ENCODE results near the gene SLC13A4. TPM values are rescaled to one million over a fixed set of nuclear protein-coding genes. Genes with fewer than 3 reads are reported as not detected.

SLC13A4 gene
- total RNA-seq, 6 donors from 2014 or later, result 0.20 to 0.30 TPM; not detected in 4

- Histone ChIP-seq H3K36me3 (no peaks in the 10 kb centered on the region), H3K4me1 (peaks cover 0 to 12% (median 0%) of the 10 kb centered on the region in 4 donors), H3K27ac (no peak overlapping the region), H3K4me3 (no peak overlapping the region), H3K9me3 (no peaks in the 10 kb centered on the region), H3K27me3 (no peaks in the 10 kb centered on the region)
- TF ChIP-seq EP300 (IDR thresholded peaks at IDR 0.05) (no peak), POLR2AphosphoS5 (IDR thresholded peaks at IDR 0.05) (no peak), CTCF (IDR thresholded peaks at IDR 0.05) (no peak), POLR2A (IDR thresholded peaks at IDR 0.05) (no peak)
- no peak for DNase-seq
- no peak for ATAC-seq (ENCODE audit: low FRiP score in 2 of 2)
- WGBS, 2 donors, result 86 to 87% methylated on average over 7 of the region's 7 CpGs
Measured at GRCh38 chr7:135706858-135707569, 21.0 kb downstream of the SLC13A4 start.

- peak in 1 of 2 donors; percentile 51 for DNase-seq
- ATAC-seq (ENCODE audit: low FRiP score in 2 of 2), result no peak
- H3K36me3 ChIP-seq, result no peaks in the 10 kb centered on the region
- WGBS, 2 donors, result 83 to 92% methylated on average over 11 to 19 of the region's 20 CpGs
- no peaks in the 10 kb centered on the region for H3K9me3 ChIP-seq
- H3K4me1 ChIP-seq, result peaks cover 0 to 12% (median 0%) of the 10 kb centered on the region in 4 donors
- H3K27ac ChIP-seq, result no peak overlapping the region
- H3K4me3 ChIP-seq, result no peak overlapping the region
- no peak for TF ChIP-seq CTCF (IDR thresholded peaks at IDR 0.05)
- no peak for TF ChIP-seq POLR2A (IDR thresholded peaks at IDR 0.05)
- no peak for TF ChIP-seq POLR2AphosphoS5 (IDR thresholded peaks at IDR 0.05)
- no peak for TF ChIP-seq EP300 (IDR thresholded peaks at IDR 0.05)
- H3K27me3 ChIP-seq, result no peaks in the 10 kb centered on the region
Measured at GRCh38 chr7:135706038-135706742, 21.8 kb downstream of the SLC13A4 start.

- no peaks in the 10 kb centered on the region for H3K27me3 ChIP-seq
- DNase-seq, result no peak
- no peaks in the 10 kb centered on the region for H3K36me3 ChIP-seq
- no peak for TF ChIP-seq POLR2A (IDR thresholded peaks at IDR 0.05)
- TF ChIP-seq POLR2AphosphoS5 (IDR thresholded peaks at IDR 0.05), result no peak
- no peak for TF ChIP-seq EP300 (IDR thresholded peaks at IDR 0.05)
- no peak for TF ChIP-seq CTCF (IDR thresholded peaks at IDR 0.05)
- H3K4me1 ChIP-seq, result peaks cover 0 to 7% (median 0%) of the 10 kb centered on the region in 4 donors
- no peak for ATAC-seq (ENCODE audit: low FRiP score in 2 of 2)
- no peaks in the 10 kb centered on the region for H3K9me3 ChIP-seq
- H3K4me3 ChIP-seq, result no peak overlapping the region
- WGBS, 2 donors, result 71 to 75% methylated on average over 5 of the region's 5 CpGs
- no peak overlapping the region for H3K27ac ChIP-seq
Measured at GRCh38 chr7:135704698-135705097, 23.3 kb downstream of the SLC13A4 start.

GRCh38 chr7:135704074-135704473, 23.9 kb downstream of the SLC13A4 start:
- no peak overlapping the region for H3K27ac ChIP-seq

More at GRCh38 chr7:135704074-135704473, 23.9 kb downstream of the SLC13A4 start:
- DNase-seq, result no peak
- TF ChIP-seq CTCF (IDR thresholded peaks at IDR 0.05) (no peak), POLR2AphosphoS5 (IDR thresholded peaks at IDR 0.05) (no peak), POLR2A (IDR thresholded peaks at IDR 0.05) (no peak), EP300 (IDR thresholded peaks at IDR 0.05) (no peak)
- peaks cover 0 to 7% (median 0%) of the 10 kb centered on the region in 4 donors for H3K4me1 ChIP-seq
- H3K36me3 ChIP-seq, result no peaks in the 10 kb centered on the region
- no peaks in the 10 kb centered on the region for H3K27me3 ChIP-seq
- H3K4me3 ChIP-seq, result no peak overlapping the region
- WGBS, 2 donors, result 82 to 95% methylated on average over 2 of the region's 2 CpGs
- ATAC-seq (ENCODE audit: low FRiP score in 2 of 2), result peak in 1 of 2 donors; percentile 13
- no peaks in the 10 kb centered on the region for H3K9me3 ChIP-seq

Measured in upper lobe of left lung (tissue), 6 donors.